GM12892 (cell line): Measurements from ENCODE around the gene KIZ.

ENCODE experiments used
- POLR2A ChIP-seq: IDR thresholded peaks from 2 replicates; pipeline ENCODE4 v1.6.1; 2011; ENCODE audit warnings: low read depth, low read length, control low read depth
- POLR2AphosphoS5 ChIP-seq: IDR thresholded peaks from 2 replicates; pipeline ENCODE4 v1.6.1; 2011; ENCODE audit warnings: low read depth, low read length, control low read depth

DNA sequence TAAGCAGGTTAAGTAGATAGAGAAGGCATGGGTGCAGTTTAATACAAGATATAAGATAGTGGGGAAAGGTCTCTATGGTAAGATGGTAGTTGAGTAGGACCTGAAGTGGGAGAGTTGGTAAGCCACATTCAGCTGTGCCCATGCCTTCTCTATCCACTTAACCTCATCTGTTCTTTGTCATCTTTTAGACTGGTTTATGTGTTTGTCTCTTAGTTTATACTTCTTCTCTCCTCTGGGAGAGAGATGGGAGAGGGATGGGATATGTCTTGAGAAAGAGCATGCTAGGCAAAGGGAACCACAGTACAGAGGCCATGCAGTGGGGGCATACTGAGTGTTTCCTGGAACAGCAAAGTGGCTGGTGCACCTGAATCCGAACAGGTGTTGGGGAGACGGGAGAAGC is 46.7 kb downstream of the KIZ start:
- TF ChIP-seq POLR2AphosphoS5 (no peak), POLR2A (no peak)
